ENCODE results near the gene ALDH1L1.

GRCh38 chr3:126102011-126102410 lies 78.4 kb downstream of the ALDH1L1 start:
- no peak for TF ChIP-seq EZH2 (IDR thresholded peaks at IDR 0.05; ENCODE audit: low read depth)
- TF ChIP-seq, protein P1, sequence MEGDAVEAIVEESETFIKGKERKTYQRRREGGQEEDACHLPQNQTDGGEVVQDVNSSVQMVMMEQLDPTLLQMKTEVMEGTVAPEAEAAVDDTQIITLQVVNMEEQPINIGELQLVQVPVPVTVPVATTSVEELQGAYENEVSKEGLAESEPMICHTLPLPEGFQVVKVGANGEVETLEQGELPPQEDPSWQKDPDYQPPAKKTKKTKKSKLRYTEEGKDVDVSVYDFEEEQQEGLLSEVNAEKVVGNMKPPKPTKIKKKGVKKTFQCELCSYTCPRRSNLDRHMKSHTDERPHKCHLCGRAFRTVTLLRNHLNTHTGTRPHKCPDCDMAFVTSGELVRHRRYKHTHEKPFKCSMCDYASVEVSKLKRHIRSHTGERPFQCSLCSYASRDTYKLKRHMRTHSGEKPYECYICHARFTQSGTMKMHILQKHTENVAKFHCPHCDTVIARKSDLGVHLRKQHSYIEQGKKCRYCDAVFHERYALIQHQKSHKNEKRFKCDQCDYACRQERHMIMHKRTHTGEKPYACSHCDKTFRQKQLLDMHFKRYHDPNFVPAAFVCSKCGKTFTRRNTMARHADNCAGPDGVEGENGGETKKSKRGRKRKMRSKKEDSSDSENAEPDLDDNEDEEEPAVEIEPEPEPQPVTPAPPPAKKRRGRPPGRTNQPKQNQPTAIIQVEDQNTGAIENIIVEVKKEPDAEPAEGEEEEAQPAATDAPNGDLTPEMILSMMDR (conservative IDR thresholded peaks at IDR 0.05) = no peak
